Hindlimb muscle (tissue), 1 donor: Measurements from ENCODE around the gene FER. TPM values are rescaled to one million over a fixed set of nuclear protein-coding genes. Genes with fewer than 3 reads are reported as not detected.
"Not testable (repeated sequence)": the region's sequence is repeated elsewhere in the genome, so short reads cannot be mapped to it uniquely, and the experiment has no call there.

Experiments used
- DNase-seq: peaks from one replicate; pipeline ENCODE4 v3.0.0-alpha.2; 2013
- polyA plus RNA-seq: library from polyadenylated mRNA; unstranded; fragments of 120-200 nt; gene quantifications from one replicate; pipeline ENCODE4 v1.2.1, GENCODE V29; 2013; ENCODE audit not compliant: insufficient read length

Gene FER
- 8.9 TPM for polyA plus RNA-seq

DNA sequence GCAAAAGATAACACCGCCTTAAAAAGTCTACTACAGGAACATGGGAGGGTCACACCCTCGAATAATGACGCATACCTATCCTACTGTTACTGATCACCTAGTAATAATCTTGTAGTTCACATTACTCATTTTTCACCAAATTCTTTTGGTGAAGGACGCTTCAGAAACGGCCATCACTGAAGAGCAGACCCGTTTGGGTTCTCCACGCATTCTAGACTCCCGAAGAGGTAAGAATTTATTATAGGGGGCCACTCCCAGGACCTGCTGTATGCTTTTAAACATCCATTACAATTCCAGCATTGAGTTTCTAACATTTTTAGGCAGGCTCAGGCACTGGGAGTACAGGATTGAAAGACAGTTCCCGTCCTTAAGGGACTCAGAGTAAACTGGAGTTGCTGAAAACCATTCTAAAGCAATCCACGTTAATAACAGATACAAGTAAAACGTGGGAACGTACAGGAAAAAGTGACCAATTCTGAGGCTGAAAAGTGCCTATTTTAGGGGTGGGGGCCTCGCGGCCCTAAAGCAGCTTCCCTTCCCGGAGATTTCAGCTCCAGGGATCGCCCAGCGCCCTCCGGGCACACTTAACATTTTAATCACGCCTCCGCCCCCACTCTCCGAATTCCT lies at the start of gene FER:
Gene FER (plus strand): TSS at position 124 of the 627 bp plus-strand sequence. CDS start 50,286 bp downstream, outside the sequence.
- peak; percentile 60 for DNase-seq

- DNase-seq: not testable (repeated sequence)
Measured at GRCh38 chr5:108700388-108700787, 47.3 kb upstream of the FER start.

DNA sequence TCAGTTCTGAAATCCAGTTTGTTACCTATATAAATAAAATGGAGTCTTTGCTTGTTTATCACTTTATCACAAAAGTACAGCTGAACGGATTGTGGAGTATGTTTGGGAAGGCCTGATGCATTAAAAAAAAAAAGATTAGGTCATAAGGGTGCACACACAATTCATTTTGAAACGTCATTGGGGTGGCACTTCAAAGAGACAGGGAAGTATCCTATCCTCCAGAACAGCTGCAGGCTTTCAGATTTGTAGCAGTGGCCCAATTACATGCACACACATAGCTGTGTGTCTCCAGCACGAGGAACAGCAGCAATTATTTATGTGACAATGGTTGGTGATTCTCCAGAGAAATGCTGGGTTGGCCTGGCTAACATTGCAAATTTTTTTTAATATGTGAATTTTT lies 46.8 kb upstream of the FER start:
- no peak for DNase-seq

DNA sequence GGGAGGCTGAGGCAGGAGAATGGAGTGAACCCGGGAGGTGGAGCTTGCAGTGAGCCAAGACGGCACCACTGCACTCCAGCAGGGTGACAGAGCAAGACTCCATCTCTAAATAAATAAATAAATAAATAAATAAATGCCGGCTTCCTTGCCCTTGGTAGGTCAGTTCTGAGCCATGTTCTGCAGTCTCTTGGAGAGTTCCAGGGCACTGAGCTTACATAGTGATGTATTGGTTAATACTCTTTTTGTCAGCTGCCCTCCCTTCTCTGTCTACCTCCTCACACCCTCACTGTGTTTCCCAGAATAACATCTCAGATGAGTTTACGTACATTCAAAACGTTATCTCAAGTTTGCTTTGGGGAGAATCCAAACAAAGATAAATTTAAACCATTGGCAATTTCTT lies 45.2 kb upstream of the FER start:
- DNase-seq: no peak

GRCh38 chr5:108703313-108703712 lies 44.4 kb upstream of the FER start:
- no peak for DNase-seq

- no peak for DNase-seq
Measured at GRCh38 chr5:108707141-108707540, 40.6 kb upstream of the FER start.

DNA sequence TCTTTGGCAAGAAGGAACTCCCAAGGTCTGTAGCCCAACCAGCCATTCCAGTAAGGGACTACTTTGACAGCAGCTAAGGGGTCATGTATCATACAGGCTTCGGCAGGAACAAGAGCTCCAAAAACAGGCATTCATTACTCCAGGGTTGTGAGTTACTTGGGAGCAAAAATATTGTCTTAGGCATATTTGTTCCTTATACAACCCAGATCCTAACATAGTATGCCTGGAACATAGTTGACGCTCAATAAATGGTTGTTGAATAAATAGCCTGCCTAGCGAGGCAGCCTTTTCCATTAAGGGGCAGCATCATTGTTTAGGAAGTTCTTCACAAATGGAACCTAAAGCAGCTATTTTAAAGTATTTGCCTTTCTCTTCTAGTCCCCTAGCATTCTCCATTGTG lies 35.8 kb upstream of the FER start:
- no peak for DNase-seq

DNA sequence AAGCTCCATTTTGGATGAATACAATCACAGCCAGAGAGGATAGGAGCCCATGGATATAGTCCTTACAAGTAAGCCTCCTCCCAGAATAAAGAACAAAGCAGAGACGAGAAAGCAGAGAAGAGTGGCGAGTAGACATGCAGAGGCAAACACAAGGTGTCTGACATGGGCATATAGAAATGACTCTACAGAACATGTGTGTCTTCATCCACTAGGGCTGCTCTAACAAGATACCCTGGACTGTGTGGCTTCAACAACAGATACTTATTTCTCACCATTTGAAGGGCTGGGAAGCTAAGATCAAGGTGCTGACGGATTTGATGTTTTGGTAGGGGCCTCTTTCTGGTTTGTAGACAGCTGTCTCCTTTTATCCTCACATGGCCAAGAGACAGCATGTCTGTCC lies 32.3 kb upstream of the FER start:
- no peak for DNase-seq

GRCh38 chr5:108720391-108720790 lies 27.3 kb upstream of the FER start:
- DNase-seq: no peak

DNA sequence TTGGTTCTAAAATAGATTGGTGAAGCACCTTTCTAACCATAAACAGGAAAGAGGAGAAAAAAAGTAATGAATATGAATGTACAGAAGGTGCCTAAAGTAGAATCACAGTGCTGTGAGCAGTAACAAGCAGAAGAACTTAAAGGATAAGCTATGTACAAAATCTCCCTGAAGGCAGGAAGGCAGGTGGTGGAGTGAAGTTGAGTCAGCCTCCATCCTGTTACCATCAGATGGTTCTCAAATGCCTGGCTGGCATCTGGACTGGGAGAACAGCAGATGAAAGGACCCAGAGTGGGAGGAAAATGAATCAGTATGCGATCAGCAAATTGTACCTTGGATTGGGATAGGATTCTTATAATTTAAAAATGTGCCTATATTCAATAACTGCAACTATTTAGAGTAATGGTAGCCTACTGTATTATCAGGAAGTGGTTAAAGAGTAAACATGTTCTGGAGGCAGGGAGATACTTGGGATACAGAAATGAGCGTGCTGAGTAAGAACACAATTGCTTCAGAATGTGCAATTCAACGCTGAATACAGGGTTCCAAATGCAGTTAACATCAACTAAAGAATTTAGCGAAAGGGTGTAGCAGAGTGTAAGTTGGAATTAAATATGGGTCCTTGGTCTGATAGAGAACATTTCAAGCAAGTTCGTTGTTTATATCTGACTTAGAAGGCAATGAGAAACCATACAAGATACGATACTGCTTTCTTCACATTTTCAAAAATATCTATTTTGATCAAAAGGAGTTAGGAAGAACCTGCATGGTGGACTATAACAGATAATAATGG lies 21.1 kb upstream of the FER start:
- no peak for DNase-seq

GRCh38 chr5:108727236-108727650 lies 20.5 kb upstream of the FER start:
- peak; percentile 43 for DNase-seq

DNA sequence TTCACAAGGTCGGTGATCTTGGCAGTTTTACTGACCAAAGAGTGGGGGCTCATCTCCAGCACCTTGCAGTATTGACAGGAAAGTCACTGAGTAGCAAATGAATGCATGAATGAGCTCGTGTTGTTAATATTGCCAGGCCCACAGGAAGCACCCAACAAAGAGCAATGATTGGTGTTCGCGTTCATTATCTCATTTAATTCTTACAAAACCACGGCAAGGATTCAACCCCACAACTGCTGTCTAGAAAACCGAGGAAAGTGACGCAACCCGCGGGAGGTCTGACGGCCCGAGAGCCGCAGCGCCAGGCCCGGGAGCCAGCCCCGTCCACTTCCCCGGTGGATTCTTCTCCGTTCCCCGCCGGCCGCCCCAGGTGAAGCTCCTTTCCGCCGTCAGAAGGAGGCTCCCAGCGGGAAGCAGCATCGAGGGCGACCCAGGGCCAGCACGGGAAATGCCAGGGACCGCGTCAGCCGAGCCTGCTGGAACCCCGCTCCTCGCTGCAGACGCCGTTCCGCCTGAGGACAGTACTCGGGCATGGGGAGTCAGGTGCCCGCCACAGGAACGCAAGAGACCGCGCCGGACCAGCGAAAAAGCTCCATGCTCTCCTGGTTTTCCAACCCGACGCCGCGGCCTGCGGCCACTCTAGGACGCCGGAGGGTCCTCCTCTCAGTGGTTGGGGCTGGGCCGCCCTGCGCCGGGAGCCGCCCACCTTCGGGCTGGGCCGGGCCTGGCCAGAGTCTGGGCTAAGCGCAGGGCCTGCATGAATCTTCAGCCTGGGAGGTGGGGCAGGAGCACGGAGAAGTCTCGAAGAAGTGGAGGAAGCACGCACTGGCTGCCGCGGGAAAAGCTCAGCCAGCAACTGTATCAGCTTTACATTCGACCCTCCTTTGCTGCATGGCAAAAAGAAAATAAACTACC lies 19.8 kb upstream of the FER start:
- peak; percentile 95 for DNase-seq

GRCh38 chr5:108728566-108729241 lies 19.0 kb upstream of the FER start:
- no peak for DNase-seq

GRCh38 chr5:108729242-108729615 lies 18.5 kb upstream of the FER start:
- no peak for DNase-seq

DNA sequence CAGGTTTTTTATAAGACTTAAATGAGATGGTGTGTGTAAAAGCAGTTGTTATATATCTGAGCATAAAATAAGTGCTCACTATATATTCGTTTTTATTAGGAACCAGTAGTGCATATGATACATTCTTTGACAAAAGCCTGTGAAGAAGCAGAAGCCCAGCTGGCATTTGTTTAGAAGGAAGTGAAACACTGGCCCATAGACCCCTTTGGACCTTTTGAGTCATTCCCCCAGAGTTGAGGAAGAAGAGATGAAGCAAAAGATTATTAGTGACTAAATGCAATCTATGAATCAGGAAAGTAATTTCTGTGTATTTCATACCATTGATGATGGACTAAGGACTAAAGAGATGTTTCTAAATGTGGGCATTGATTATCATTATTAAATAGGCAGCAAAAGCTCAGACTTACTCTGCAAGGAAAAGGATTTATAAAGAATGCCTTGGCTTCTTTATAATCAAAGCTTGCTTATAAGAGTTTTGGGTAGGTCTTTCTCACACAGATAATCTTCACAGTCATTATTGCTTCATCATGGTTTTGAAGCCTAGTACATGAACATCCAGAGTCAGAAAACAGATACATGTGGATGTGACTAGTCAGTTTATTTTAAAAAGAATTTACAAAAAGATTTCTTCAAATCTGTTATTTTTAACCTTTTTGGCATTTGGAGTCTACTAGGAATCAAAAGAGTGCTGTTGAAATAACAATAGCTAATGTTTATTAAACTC lies 16.9 kb upstream of the FER start:
- DNase-seq: no peak

DNA sequence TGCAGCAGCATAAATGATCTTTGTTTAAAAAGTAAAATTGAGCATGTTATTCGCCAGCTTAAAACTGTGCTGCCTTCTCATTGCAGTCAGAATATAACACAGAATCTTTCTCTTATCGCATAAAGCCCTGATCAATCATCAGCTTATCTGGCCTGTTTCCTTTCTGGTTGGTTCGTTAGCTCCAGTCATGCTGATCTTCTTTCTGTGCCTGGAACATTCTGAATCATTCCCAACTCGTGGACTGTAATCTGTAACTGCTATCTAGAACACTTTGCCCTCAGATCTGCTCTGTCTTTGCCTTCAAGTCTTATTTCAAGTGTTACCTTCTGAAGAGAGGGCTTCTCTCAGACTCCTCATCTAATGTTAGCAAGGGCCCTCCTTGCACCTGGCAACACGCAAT lies 11.9 kb upstream of the FER start:
- no peak for DNase-seq

DNA sequence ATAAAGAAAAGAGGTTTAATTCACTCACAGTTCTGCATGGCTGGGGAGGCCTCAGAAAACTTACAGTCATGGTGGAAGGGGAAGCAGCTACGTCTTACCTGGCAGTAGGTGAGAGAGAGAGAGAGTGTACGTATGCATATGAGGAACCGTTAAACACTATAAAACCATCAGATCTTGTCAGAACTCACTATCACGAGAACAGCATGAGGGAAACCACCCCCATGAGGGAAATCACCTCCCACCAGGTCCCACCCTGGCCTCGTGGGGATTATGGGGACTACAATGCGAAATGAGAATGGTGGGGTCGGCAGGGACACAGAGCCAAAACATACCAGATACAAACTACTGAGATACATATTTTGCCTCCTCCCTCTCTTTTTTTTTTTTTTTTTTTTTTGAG lies 10.8 kb upstream of the FER start:
- no peak for DNase-seq

- DNase-seq: no peak
Measured at GRCh38 chr5:108739376-108739775, 8.3 kb upstream of the FER start.

DNA sequence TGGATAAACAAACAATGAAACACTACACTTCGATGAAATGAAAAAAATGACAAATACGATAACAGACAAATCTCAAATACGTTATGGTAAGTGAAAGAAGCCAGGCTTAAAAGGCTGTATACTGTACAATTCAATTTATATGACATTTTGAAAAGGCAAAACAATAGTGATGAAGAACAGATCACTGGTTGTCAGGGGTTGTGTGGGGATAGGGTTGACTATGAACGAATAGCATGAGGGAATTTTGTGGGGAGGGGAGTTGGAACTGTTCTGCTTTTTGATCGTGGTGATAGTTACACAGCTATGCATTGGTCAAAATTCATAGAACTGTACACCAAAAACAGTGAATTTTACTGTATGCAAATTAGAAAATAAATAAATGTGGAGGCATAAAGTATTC lies 7.8 kb upstream of the FER start:
- no peak for DNase-seq

GRCh38 chr5:108743319-108743718 lies 4.4 kb upstream of the FER start:
- DNase-seq: no peak

DNA sequence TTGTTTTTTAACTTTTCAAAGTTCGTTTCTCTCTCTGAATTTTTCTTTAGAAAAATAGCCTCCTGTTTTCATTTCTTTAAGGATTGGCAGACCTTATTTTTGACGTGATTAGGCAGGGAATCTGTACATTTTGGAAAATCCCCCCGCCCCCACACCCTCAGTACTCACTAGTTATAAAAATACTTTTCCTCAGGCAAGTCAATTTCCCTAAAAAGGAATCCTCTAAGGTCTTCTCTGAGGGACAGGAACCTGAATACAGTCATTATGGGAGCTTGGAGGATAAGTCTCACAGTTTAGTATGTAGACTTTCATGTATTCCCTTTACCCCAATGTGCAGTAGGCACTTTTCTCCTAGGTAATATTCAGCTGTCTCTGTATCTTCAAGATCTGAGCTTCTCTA lies 3.9 kb upstream of the FER start:
- DNase-seq: no peak
